ENCODE measurements around the gene SERPINA9. TPM values are rescaled to one million over a fixed set of nuclear protein-coding genes. Genes with fewer than 3 reads are reported as not detected.

The SERPINA9 gene
- total RNA-seq, 1 experiment from 2014 or later = not detected

- intact Hi-C loops (cut with micrococcal nuclease; ENCODE audit: unreplicated experiment) = no loop called here
- no peaks in the 10 kb centered on the region for H3K27me3 ChIP-seq (ENCODE audit: insufficient read depth, low read depth)
- no peak overlapping the region for H3K4me3 ChIP-seq
- H4K20me1 ChIP-seq (ENCODE audit: insufficient read depth) = no peaks in the 10 kb centered on the region
- no peaks in the 10 kb centered on the region for H3K4me1 ChIP-seq (replicated peaks; ENCODE audit: insufficient read depth)
- H3K27ac ChIP-seq = no peak overlapping the region
- H3K79me2 ChIP-seq (ENCODE audit: low read depth) = no peaks in the 10 kb centered on the region
- H3F3A ChIP-seq (ENCODE audit: insufficient read depth, low read depth) = no peaks in the 10 kb centered on the region
- no peak for DNase-seq
- H2AFZ ChIP-seq = no peak overlapping the region
- CTCF ChIA-PET = no interaction called here
- POLR2A ChIA-PET (ENCODE audit: unreplicated experiment) = no interaction called here
- H3K4me2 ChIP-seq = no peak overlapping the region
- TF ChIP-seq CTCF (conservative IDR thresholded peaks at IDR 0.05) (no peak), EZH2 (IDR thresholded peaks at IDR 0.05; ENCODE audit: low read depth) (no peak)
- no peaks in the 10 kb centered on the region for H3K36me3 ChIP-seq (ENCODE audit: low read depth)
- no peaks in the 10 kb centered on the region for H3K9me3 ChIP-seq (ENCODE audit: insufficient read depth, low read depth)
- BruUV-seq (replicated peaks) = no TSS peak
- H3K9me2 ChIP-seq (ENCODE audit: insufficient read depth) = no peaks in the 10 kb centered on the region
Measured at GRCh38 chr14:94445003-94445402, 31.0 kb downstream of the SERPINA9 start.

DNA sequence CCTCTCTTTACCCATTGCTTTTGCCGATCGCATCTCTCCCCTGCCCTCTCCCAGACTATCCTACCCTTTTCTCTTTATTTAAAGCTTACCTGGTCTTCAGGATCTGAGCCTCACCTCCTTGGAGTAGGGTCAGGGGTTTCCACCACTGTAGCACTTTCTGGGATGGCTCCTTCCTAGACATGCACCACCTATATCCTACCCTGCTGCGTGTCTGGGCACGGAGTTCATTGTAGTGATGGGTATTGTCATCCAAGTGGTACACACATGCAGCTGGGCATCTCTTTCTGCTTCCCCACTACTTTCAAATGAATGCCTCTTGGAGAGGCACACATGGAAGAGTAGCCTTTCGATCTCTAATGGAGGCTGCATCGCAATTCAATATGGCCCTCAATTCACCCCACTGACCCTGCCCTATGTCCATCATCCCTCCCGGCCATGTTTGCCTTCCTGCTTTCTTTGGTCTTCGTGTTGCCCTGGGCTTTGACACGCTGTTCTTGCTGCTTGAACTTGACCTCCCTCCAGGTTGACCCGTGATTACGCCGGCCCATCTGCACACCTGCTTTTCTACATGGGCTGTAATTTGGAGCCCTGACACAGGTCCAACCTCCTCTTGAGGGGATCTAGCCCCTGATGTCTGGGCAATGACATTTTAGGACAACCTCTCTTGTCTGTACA lies 34.3 kb downstream of the SERPINA9 start:
- H3K27ac ChIP-seq = no peak overlapping the region
- ChIA-PET POLR2A (ENCODE audit: unreplicated experiment) (no interaction called here), CTCF (no interaction called here)
- H3F3A ChIP-seq (ENCODE audit: insufficient read depth, low read depth) = no peaks in the 10 kb centered on the region
- no TSS peak for BruUV-seq (replicated peaks)
- no peak for DNase-seq
- H3K27me3 ChIP-seq (ENCODE audit: insufficient read depth, low read depth) = no peaks in the 10 kb centered on the region
- H3K9me2 ChIP-seq (ENCODE audit: insufficient read depth) = no peaks in the 10 kb centered on the region
- H3K4me2 ChIP-seq = no peak overlapping the region
- no peaks in the 10 kb centered on the region for H3K36me3 ChIP-seq (ENCODE audit: low read depth)
- no peak overlapping the region for H2AFZ ChIP-seq
- no peak for TF ChIP-seq EZH2 (IDR thresholded peaks at IDR 0.05; ENCODE audit: low read depth)
- no peak for TF ChIP-seq CTCF (conservative IDR thresholded peaks at IDR 0.05)
- intact Hi-C loops (cut with micrococcal nuclease; ENCODE audit: unreplicated experiment) = no loop called here
- H3K4me3 ChIP-seq = no peak overlapping the region
- no peaks in the 10 kb centered on the region for H3K9me3 ChIP-seq (ENCODE audit: insufficient read depth, low read depth)
- no peaks in the 10 kb centered on the region for H3K79me2 ChIP-seq (ENCODE audit: low read depth)
- no peaks in the 10 kb centered on the region for H3K4me1 ChIP-seq (replicated peaks; ENCODE audit: insufficient read depth)
- H4K20me1 ChIP-seq (ENCODE audit: insufficient read depth) = no peaks in the 10 kb centered on the region

- Histone ChIP-seq H2AFZ (no peak overlapping the region), H3F3A (ENCODE audit: insufficient read depth, low read depth) (no peaks in the 10 kb centered on the region), H3K4me2 (no peak overlapping the region), H3K9me3 (ENCODE audit: insufficient read depth, low read depth) (no peaks in the 10 kb centered on the region), H3K27ac (no peak overlapping the region), H3K36me3 (ENCODE audit: low read depth) (no peaks in the 10 kb centered on the region), H3K27me3 (ENCODE audit: insufficient read depth, low read depth) (no peaks in the 10 kb centered on the region), H4K20me1 (ENCODE audit: insufficient read depth) (no peaks in the 10 kb centered on the region), H3K9me2 (ENCODE audit: insufficient read depth) (no peaks in the 10 kb centered on the region), H3K4me3 (no peak overlapping the region), H3K4me1 (replicated peaks; ENCODE audit: insufficient read depth) (no peaks in the 10 kb centered on the region), H3K79me2 (ENCODE audit: low read depth) (no peaks in the 10 kb centered on the region)
- no peak for TF ChIP-seq EZH2 (IDR thresholded peaks at IDR 0.05; ENCODE audit: low read depth)
- no peak for TF ChIP-seq CTCF (conservative IDR thresholded peaks at IDR 0.05)
- ChIA-PET POLR2A (ENCODE audit: unreplicated experiment) (no interaction called here), CTCF (no interaction called here)
- DNase-seq = no peak
- BruUV-seq (replicated peaks) = no TSS peak
- intact Hi-C loops (cut with micrococcal nuclease; ENCODE audit: unreplicated experiment) = no loop called here
Measured at GRCh38 chr14:94441130-94441529, 34.9 kb downstream of the SERPINA9 start.

Measured in PC-9 (cell line).